GM12872 (cell line): Measurements from ENCODE around the gene GGA1.
A peak's percentile ranks its signal among the peaks of the same experiment; 100 is the strongest.

ENCODE experiments used
- CTCF ChIP-seq: IDR thresholded peaks from 3 replicates; pipeline ENCODE4 v1.5.1; 2011; ENCODE audit warnings: low read depth, mild to moderate bottlenecking, low read length, moderate library complexity; ENCODE audit not compliant: insufficient read depth

The GGA1 gene

GRCh38 chr22:37630839-37631435 is 22.3 kb downstream of the GGA1 start:
- TF ChIP-seq CTCF = no peak

GRCh38 chr22:37631448-37632173 is 23.0 kb downstream of the GGA1 start:
- no peak for TF ChIP-seq CTCF

GRCh38 chr22:37632174-37633088 is 23.8 kb downstream of the GGA1 start:
- no peak for TF ChIP-seq CTCF

GRCh38 chr22:37633089-37633624 is 24.5 kb downstream of the GGA1 start:
- TF ChIP-seq CTCF = no peak

- TF ChIP-seq CTCF = peak; percentile 33; the same call in 2 of the 3 replicates
Observed at GRCh38 chr22:37633625-37634416, 25.2 kb downstream of the GGA1 start.

GRCh38 chr22:37634417-37634924 is 25.8 kb downstream of the GGA1 start:
- peak; percentile 49 for TF ChIP-seq CTCF
